ENCODE data around the gene MLLT1. TPM values are rescaled to one million over a fixed set of nuclear protein-coding genes. Genes with fewer than 3 reads are reported as not detected.

Gene MLLT1
- total and polyA plus RNA-seq, 2 of the 8 experiments (the other 6 are each of a cell fraction or from before 2014, with no cell fraction given) = 18.8 to 45.1 TPM

- TF ChIP-seq KDM1A (IDR thresholded peaks at IDR 0.05; ENCODE audit: borderline replicate concordance, low read length) = no peak
Observed at GRCh38 chr19:6263306-6263705, 16.5 kb downstream of the MLLT1 start (continued).
